Activated naive CD4-positive, alpha-beta T cell treated with anti-CD3 and anti-CD28 coated beads, Interleukin-2, amount 10 ng/mL, durations not matched to agents 7 days and 5 days (primary cell): ENCODE data around the gene ALOXE3.

Source experiments
- CTCF ChIA-PET: fragments of 350-600 bp; sonication (Branson Sonifier 250); formaldehyde crosslinking; loops from one replicate; lab custom pipeline; 2021; ENCODE audit warnings: antibody characterized with exemption; lab: Charles Lee
- DNase-seq: peaks from one replicate; pipeline ENCODE4 v3.0.0-alpha.2; 2020
- H3K27ac Mint-ChIP-seq: one replicate; pipeline ENCODE4 v1.8.0; 2021; ENCODE audit warnings: mild to moderate bottlenecking, moderate library complexity, mixed read lengths
- H3K27me3 Mint-ChIP-seq: one replicate; pipeline ENCODE4 v1.8.0; 2021; ENCODE audit warnings: mild to moderate bottlenecking, mixed read lengths
- H3K36me3 Mint-ChIP-seq: one replicate; pipeline ENCODE4 v1.8.0; 2021; ENCODE audit warnings: mixed read lengths
- H3K4me1 Mint-ChIP-seq: one replicate; pipeline ENCODE4 v1.8.0; 2021; ENCODE audit warnings: mixed read lengths
- H3K4me3 Mint-ChIP-seq: one replicate; pipeline ENCODE4 v1.8.0; 2021; ENCODE audit warnings: mild to moderate bottlenecking, moderate library complexity, mixed read lengths
- H3K9me3 Mint-ChIP-seq: one replicate; pipeline ENCODE4 v1.8.0; 2021; ENCODE audit warnings: mixed read lengths

ALOXE3 gene

DNA sequence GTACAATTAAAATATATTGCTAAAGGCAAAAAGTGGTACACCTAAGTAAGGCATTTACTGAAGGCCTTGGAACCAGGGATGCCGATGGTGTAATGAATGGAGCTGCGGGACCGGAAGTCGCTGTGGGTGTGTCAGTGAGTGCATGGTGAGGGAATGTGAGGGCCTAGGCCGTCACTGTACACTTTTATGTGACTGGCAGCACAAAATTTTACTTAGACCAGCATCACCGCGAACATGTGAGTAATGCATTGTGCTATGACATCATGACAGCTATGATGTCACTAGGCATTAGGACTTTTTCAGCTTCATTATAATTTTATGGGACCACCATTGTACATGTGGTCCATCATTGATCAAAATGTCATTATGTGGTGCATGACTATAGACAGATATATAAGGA is 64.7 kb downstream of the ALOXE3 start:
- no peak overlapping the region for H3K4me3 Mint-ChIP-seq
- CTCF ChIA-PET, result interaction anchor here (0.6 kb wide), 1 partner anchor 20 kb away, joined by 4 read pairs; no protein-coding TSS in a partner anchor
- no peak overlapping the region for H3K27ac Mint-ChIP-seq
- H3K27me3 Mint-ChIP-seq, result peaks cover 45% of the 10 kb centered on the region
- H3K36me3 Mint-ChIP-seq, result no peaks in the 10 kb centered on the region
- no peaks in the 10 kb centered on the region for H3K9me3 Mint-ChIP-seq
- H3K4me1 Mint-ChIP-seq, result peaks cover 12% of the 10 kb centered on the region
- peak; percentile 14 for DNase-seq

DNA sequence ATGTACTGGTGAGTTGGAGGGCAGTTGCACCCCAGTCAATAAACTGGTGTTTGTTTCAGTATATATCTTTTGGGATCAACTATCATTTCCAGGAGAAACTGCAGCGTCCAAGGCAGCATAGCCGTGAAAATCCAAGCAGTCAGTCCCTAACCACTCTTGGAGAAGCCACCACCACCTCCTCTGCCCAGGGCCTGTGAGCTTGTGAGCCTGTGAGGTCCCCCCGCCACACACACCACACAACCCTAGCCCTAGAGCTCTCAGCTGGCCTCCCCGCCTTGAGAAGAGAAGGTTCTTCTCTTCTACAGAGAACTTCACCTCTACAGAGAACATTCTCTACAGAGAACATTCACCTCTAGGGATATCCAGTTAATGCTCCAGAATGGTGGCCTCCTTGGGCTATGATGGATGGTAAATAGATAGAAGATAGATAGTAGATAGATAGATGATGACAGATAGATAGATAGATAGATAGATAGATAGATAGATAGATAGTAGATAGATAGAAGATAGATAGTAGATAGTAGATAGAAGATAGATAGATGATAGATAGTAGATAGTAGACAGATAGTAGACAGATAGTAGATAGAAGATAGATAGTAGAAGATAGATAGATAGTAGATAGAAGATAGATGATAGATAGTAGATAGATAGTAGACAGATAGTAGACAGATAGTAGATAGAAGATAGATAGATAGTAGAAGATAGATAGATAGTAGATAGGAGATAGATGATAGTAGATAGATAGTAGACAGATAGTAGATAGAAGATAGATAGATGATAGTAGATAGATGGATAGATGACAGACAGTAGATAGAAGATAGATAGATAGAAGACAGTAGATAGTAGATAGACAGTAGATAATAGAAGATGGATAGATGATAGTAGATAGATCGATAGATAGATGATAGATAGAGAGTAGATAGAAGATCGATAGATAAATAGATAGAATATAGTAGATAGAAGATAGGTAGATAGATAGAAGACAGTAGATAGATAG is 65.8 kb downstream of the ALOXE3 start:
- DNase-seq, result peak; percentile 2
- Mint-ChIP-seq H3K9me3 (no peaks in the 10 kb centered on the region), H3K36me3 (no peaks in the 10 kb centered on the region), H3K4me1 (peaks cover 12% of the 10 kb centered on the region), H3K27me3 (peaks cover 37% of the 10 kb centered on the region), H3K27ac (no peak overlapping the region), H3K4me3 (no peak overlapping the region)
- CTCF ChIA-PET, result interaction anchor here (0.8 to 1.0 kb wide), 2 partner anchors 8 to 11 kb away, joined by 3 to 4 read pairs; no protein-coding TSS in a partner anchor

DNA sequence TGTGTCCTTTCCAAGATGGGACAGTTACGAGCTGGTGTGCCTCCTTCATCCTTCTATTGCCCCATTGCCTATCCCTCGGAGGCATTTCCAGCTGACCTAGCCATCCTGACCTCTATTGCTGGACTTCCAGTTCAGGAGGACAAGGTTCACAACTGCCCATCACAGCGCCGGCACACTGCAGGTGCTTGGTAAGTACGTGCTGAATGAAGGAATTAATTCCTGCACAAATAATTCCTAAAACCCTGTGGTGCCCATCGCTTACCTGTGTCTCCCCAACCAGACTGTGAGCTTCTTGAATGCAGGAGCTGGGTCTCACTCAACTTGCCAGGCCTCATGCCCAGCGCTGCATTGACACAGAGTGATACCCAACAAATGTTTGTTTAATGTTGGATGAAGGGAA is 66.5 kb downstream of the ALOXE3 start:
- Mint-ChIP-seq H3K36me3 (no peaks in the 10 kb centered on the region), H3K27ac (no peak overlapping the region), H3K9me3 (no peaks in the 10 kb centered on the region), H3K4me3 (no peak overlapping the region), H3K4me1 (peaks cover 11% of the 10 kb centered on the region), H3K27me3 (peaks cover 35% of the 10 kb centered on the region)
- DNase-seq, result peak; percentile 1
- CTCF ChIA-PET, result interaction anchor here (0.8 to 1.0 kb wide), 2 partner anchors 9 to 10 kb away, joined by 3 to 4 read pairs; no protein-coding TSS in a partner anchor

DNA sequence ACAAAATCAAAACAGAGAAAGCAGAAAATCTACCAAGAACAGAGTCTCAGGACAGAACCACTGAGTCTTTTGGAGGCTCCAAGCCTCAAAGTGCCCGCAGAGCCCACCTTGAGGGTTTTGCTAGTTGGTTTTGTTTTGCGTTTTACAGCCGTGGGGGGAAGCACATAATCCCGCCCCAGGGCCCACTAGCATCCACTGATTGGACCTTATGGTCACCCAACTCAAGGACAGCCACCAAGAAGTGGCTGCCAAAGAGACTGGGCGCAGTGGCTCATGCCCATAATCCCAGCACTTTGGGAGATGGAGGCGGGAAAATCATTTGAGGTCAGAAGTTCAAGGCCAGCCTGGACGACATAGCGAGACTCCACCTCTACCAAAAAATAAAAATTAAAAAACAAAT is 69.6 kb downstream of the ALOXE3 start:
- CTCF ChIA-PET, result no interaction called here
- DNase-seq, result no peak
- Mint-ChIP-seq H3K27me3 (peaks cover 30% of the 10 kb centered on the region), H3K36me3 (no peaks in the 10 kb centered on the region), H3K4me3 (no peak overlapping the region), H3K4me1 (no peaks in the 10 kb centered on the region), H3K9me3 (no peaks in the 10 kb centered on the region), H3K27ac (no peak overlapping the region)

DNA sequence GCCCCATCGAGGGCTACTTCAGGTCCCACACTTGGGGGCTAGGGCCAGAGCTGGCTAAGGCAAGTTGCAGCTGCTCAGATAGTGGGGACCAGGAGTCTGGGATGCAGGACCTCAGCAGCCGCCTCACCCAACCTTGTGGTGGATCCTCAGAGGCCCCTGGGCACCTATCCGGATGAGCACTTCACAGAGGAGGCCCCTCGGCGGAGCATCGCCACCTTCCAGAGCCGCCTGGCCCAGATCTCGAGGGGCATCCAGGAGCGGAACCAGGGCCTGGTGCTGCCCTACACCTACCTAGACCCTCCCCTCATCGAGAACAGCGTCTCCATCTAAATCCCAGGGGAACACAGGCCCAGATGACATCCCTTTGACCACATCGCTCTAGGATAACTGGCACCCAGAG is 70.1 kb downstream of the ALOXE3 start:
- Mint-ChIP-seq H3K36me3 (no peaks in the 10 kb centered on the region), H3K9me3 (no peaks in the 10 kb centered on the region), H3K4me1 (no peaks in the 10 kb centered on the region), H3K4me3 (no peak overlapping the region), H3K27me3 (peaks cover 30% of the 10 kb centered on the region), H3K27ac (no peak overlapping the region)
- no peak for DNase-seq
- CTCF ChIA-PET, result interaction anchor here (1.4 to 1.5 kb wide), 2 partner anchors 9 to 11 kb away, joined by 3 to 4 read pairs; no protein-coding TSS in a partner anchor

DNA sequence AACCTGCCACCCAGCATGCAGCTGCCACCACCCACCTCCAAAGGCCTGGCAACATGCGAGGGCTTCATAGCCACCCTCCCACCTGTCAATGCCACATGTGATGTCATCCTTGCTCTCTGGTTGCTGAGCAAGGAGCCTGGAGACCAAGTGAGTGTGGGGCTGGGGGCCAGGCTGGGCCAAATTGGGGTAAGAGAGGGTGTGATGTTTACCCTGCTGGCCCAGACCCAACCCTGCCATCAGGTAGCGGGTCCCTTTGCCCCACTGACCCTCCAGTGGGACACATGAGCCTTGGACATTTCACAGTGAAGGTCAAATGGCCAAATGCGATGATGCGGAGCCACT is 70.6 kb downstream of the ALOXE3 start:
- no peaks in the 10 kb centered on the region for H3K4me1 Mint-ChIP-seq
- peaks cover 30% of the 10 kb centered on the region for H3K27me3 Mint-ChIP-seq
- H3K36me3 Mint-ChIP-seq, result no peaks in the 10 kb centered on the region
- no peaks in the 10 kb centered on the region for H3K9me3 Mint-ChIP-seq
- no peak for DNase-seq
- no peak overlapping the region for H3K4me3 Mint-ChIP-seq
- H3K27ac Mint-ChIP-seq, result no peak overlapping the region
- CTCF ChIA-PET, result interaction anchor here (1.4 to 1.5 kb wide), 2 partner anchors 10 to 12 kb away, joined by 3 to 4 read pairs; no protein-coding TSS in a partner anchor

DNA sequence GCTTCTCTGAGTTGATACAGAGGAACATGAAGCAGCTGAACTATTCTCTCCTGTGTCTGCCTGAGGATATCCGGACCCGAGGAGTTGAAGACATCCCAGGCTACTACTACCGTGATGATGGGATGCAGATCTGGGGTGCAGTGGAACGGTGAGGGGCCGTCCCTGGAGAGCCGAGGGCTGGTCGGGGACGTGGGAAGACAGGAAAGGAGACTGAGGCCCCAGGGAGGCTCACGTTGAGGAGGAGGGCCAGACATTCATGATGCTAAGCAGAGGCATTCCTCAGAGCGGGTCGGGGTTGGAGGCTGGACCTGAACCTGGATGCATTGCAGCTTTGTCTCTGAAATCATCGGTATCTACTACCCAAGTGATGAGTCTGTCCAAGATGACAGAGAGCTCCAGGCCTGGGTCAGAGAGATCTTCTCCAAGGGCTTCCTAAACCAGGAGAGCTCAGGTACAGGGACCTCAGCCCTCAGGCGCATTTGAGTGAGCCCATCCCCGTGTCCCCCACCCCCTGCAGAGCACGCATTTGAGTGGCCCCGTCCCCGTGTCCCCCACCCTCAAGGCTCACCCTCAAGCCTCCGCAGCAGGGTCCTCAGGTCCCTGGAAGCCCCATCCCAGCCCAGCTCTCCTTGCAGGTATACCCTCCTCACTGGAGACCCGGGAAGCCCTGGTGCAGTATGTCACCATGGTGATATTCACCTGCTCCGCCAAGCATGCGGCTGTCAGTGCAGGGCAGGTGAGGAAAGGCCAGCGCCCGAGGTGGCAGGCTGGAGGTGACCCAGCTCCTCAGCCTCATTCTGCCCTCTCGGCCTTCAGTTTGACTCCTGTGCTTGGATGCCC is 71.2 kb downstream of the ALOXE3 start:
- H3K4me1 Mint-ChIP-seq, result no peaks in the 10 kb centered on the region
- H3K9me3 Mint-ChIP-seq, result no peaks in the 10 kb centered on the region
- CTCF ChIA-PET, result interaction anchor here (0.6 to 1.5 kb wide), 5 partner anchors 9 to 63 kb away, joined by 3 to 4 read pairs (median 3); no protein-coding TSS in a partner anchor
- H3K4me3 Mint-ChIP-seq, result no peak overlapping the region
- no peak overlapping the region for H3K27ac Mint-ChIP-seq
- DNase-seq, result no peak
- peaks cover 30% of the 10 kb centered on the region for H3K27me3 Mint-ChIP-seq
- no peaks in the 10 kb centered on the region for H3K36me3 Mint-ChIP-seq

DNA sequence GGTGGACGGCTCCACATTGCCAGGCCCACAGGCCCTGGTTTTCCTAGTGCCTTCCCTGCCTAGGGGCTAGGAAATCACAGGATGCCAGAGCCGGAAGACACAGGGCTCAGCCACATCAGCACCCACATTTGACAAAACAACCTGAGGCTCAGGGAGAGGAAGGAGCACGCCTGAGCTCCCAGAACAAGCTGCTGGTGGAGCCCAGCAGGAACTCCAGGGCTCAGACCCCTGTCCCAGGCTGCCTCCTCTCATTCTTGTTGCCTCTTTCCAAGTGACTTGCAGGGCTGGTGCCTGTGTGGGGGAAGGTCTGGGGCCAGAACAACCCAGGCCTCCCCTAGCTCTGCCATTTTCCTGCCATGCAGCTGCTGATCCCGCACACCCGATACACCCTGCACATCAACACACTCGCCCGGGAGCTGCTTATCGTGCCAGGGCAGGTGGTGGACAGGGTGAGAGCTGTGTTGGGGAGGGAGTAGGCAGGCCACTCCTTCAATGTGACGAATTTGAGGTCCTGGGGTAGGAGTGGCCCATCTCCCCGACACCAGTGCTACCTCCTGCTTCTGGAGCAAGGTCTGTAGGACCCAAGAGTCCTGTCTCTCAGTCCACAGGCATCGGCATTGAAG is 71.9 kb downstream of the ALOXE3 start:
- H3K27me3 Mint-ChIP-seq, result peaks cover 31% of the 10 kb centered on the region
- no peak overlapping the region for H3K4me3 Mint-ChIP-seq
- no peaks in the 10 kb centered on the region for H3K9me3 Mint-ChIP-seq
- CTCF ChIA-PET, result interaction anchor here (0.5 to 1.4 kb wide), 5 partner anchors 10 to 182 kb away, joined by 3 to 4 read pairs (median 3); no protein-coding TSS in a partner anchor
- H3K27ac Mint-ChIP-seq, result no peak overlapping the region
- no peak for DNase-seq
- H3K36me3 Mint-ChIP-seq, result no peaks in the 10 kb centered on the region
- H3K4me1 Mint-ChIP-seq, result no peaks in the 10 kb centered on the region
